Mononuclear cell (primary cell): ENCODE measurements around the gene RPS24. TPM values are rescaled to one million over a fixed set of nuclear protein-coding genes. Genes with fewer than 3 reads are reported as not detected.

Experiments used
- H3K27me3 ChIP-seq: 2 replicates; pipeline ENCODE4 v1.6.0; 2011; ENCODE audit warnings: low read length, control low read depth; ENCODE audit not compliant: insufficient read depth
- H3K4me1 ChIP-seq: 2 replicates; pipeline ENCODE4 v1.5.1; 2011; ENCODE audit warnings: mild to moderate bottlenecking, low read length, control low read depth; ENCODE audit not compliant: insufficient read depth
- H3K4me3 ChIP-seq: 2 replicates; pipeline ENCODE4 v1.5.1; 2011; ENCODE audit warnings: mild to moderate bottlenecking, low read length, moderate library complexity
- H3K9me3 ChIP-seq: 2 replicates; pipeline ENCODE4 v1.5.1; 2011; ENCODE audit warnings: low read depth, mild to moderate bottlenecking, control low read depth, low read length
- total RNA-seq: library from RNA; depleted of rRNA; stranded (reverse); fragments of >200 nt; gene quantifications from one replicate; pipeline ENCODE4 v1.2.3, GENCODE V29; 2012

Gene RPS24
- total RNA-seq, 1 donor = 4,532 TPM

GRCh38 chr10:78013564-78013963 lies 20.1 kb upstream of the RPS24 start:
- no peaks in the 10 kb centered on the region for H3K27me3 ChIP-seq
- no peaks in the 10 kb centered on the region for H3K9me3 ChIP-seq
- H3K4me1 ChIP-seq = no peaks in the 10 kb centered on the region

GRCh38 chr10:78015546-78015945 lies 18.1 kb upstream of the RPS24 start:
- Histone ChIP-seq H3K27me3 (no peaks in the 10 kb centered on the region), H3K4me3 (no peak overlapping the region)

More at GRCh38 chr10:78013564-78013963, 20.1 kb upstream of the RPS24 start:
- no peak overlapping the region for H3K4me3 ChIP-seq

DNA sequence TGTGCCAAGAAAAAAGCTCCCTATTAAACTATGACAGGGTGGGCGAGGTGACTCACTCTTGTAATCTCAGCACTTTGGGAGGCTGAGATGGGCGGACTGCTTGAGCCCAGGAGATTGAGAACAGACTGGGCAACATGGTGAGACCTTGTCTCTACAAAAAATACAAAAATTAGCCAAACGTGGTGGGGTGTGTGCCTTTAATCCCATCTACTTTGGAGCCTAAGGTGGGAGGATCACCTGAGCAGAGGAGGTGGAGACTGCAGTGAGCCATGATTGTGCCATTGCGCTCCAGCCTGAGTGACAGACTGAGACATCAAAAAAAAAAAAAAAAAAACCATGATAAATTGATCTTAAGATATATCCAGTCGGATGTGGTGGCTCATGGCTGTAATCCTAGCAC lies 15.8 kb upstream of the RPS24 start:
- no peaks in the 10 kb centered on the region for H3K27me3 ChIP-seq
- H3K9me3 ChIP-seq = no peaks in the 10 kb centered on the region
- H3K4me3 ChIP-seq = no peak overlapping the region
- no peaks in the 10 kb centered on the region for H3K4me1 ChIP-seq

More at GRCh38 chr10:78015546-78015945, 18.1 kb upstream of the RPS24 start:
- H3K9me3 ChIP-seq = no peaks in the 10 kb centered on the region
- H3K4me1 ChIP-seq = no peaks in the 10 kb centered on the region

- Histone ChIP-seq H3K9me3 (no peaks in the 10 kb centered on the region), H3K4me3 (no peak overlapping the region), H3K4me1 (no peaks in the 10 kb centered on the region), H3K27me3 (no peaks in the 10 kb centered on the region)
Measured at GRCh38 chr10:78019264-78019663, 14.4 kb upstream of the RPS24 start.

GRCh38 chr10:78021201-78021600 lies 12.5 kb upstream of the RPS24 start:
- no peaks in the 10 kb centered on the region for H3K27me3 ChIP-seq
- H3K4me1 ChIP-seq = no peaks in the 10 kb centered on the region
- no peak overlapping the region for H3K4me3 ChIP-seq
- H3K9me3 ChIP-seq = no peaks in the 10 kb centered on the region

- Histone ChIP-seq H3K27me3 (no peaks in the 10 kb centered on the region), H3K4me3 (no peak overlapping the region), H3K9me3 (no peaks in the 10 kb centered on the region), H3K4me1 (peaks cover 11% of the 10 kb centered on the region)
Measured at GRCh38 chr10:78023741-78024140, 9.9 kb upstream of the RPS24 start.

- H3K9me3 ChIP-seq = no peaks in the 10 kb centered on the region
- no peak overlapping the region for H3K4me3 ChIP-seq
- peaks cover 21% of the 10 kb centered on the region for H3K4me1 ChIP-seq
- H3K27me3 ChIP-seq = no peaks in the 10 kb centered on the region
Measured at GRCh38 chr10:78025685-78026364, 7.8 kb upstream of the RPS24 start.

DNA sequence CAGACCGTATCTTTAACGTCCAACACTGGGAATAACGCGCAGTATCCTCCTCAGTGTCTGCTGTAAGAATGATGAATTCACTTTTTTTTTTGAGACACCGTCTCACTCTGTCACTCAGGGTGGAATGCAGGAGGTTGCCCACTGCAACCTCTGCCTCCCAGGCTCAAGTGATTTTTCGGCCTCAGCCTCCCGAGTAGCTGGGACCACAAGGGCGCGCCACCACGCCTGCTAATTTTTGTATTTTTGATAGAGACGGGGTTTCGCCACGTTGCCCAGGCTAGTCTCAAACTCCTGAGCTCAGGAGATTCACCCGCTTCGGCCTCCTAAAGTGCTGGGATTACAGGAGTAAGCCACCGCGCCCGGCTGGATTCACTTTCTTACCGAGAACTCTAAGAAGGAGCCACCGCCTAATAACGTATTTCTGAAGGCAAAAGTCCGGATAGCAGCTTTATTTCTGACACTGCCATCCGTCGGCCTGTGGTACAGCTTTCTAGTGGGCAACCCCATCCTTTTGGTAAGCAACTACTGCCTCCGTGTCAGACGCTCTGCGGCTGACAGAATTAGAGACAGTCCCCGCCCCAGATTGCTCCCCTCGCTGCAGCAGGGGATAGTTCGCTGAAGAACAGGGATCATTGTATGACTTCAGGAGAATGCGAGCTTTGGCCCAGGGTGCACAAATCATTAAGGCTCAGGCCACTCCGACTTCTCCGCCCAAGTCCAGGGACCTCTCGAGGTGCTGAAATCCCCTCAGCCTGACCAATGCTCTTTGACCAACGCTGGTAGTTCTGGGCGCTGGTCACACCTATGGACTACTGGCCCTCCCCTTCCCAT lies 5.0 kb upstream of the RPS24 start:
- Histone ChIP-seq H3K9me3 (no peaks in the 10 kb centered on the region), H3K4me3 (peak overlapping the region; percentile 73), H3K27me3 (no peaks in the 10 kb centered on the region), H3K4me1 (peaks cover 24% of the 10 kb centered on the region)

GRCh38 chr10:78029269-78030226 lies 4.1 kb upstream of the RPS24 start, which contains the start of gene POLR3A:
TSS of gene POLR3A (minus strand) at chr10:78029515. CDS start at chr10:78029407, 108 bp downstream.
- no peaks in the 10 kb centered on the region for H3K27me3 ChIP-seq
- peaks cover 28% of the 10 kb centered on the region for H3K4me1 ChIP-seq
- H3K9me3 ChIP-seq = no peaks in the 10 kb centered on the region
- H3K4me3 ChIP-seq = peak within 1 kb of the TSS; percentile 73

DNA sequence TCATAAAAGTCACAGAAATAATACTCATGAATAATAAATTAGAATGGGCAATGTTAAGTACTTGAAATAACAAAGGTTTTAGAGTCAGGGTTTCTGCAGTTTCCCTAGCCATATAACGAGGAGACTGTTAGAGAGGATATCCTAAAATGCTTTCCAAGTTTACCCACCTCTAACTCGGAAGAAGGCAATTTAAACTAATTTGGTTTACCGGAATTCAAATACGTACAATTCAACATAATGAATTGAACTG lies 351 bp upstream of the RPS24 start:
- Histone ChIP-seq H3K4me3 (peak overlapping the region; percentile 89), H3K4me1 (peaks cover 44% of the 10 kb centered on the region), H3K27me3 (no peaks in the 10 kb centered on the region), H3K9me3 (no peaks in the 10 kb centered on the region)

DNA sequence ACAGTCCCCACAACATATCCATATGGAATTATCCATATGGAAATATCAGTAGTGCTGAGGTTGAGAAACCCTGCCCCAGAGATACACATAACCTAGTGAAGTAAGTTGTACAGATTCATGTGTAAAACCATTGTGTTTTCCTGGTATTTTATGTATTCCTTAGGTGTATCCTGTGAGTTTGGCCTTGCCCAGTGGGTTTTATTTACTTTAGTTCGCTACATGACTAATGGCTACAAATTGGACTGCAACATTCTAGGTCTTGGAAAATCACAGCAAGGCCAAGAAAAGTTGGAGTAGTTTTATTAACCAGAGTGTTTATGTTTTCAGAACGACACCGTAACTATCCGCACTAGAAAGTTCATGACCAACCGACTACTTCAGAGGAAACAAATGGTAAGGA lies 1.4 kb downstream of the RPS24 start:
- Histone ChIP-seq H3K4me1 (peaks cover 37% of the 10 kb centered on the region), H3K4me3 (no peak overlapping the region), H3K27me3 (no peaks in the 10 kb centered on the region), H3K9me3 (no peaks in the 10 kb centered on the region)

- H3K4me3 ChIP-seq = no peak overlapping the region
- no peaks in the 10 kb centered on the region for H3K27me3 ChIP-seq
- peaks cover 35% of the 10 kb centered on the region for H3K4me1 ChIP-seq
- no peaks in the 10 kb centered on the region for H3K9me3 ChIP-seq
Measured at GRCh38 chr10:78035437-78035836, 1.8 kb downstream of the RPS24 start.

- peaks cover 35% of the 10 kb centered on the region for H3K4me1 ChIP-seq
- H3K9me3 ChIP-seq = no peaks in the 10 kb centered on the region
- H3K27me3 ChIP-seq = no peaks in the 10 kb centered on the region
- H3K4me3 ChIP-seq = no peak overlapping the region
Measured at GRCh38 chr10:78035933-78036583, 2.4 kb downstream of the RPS24 start.

DNA sequence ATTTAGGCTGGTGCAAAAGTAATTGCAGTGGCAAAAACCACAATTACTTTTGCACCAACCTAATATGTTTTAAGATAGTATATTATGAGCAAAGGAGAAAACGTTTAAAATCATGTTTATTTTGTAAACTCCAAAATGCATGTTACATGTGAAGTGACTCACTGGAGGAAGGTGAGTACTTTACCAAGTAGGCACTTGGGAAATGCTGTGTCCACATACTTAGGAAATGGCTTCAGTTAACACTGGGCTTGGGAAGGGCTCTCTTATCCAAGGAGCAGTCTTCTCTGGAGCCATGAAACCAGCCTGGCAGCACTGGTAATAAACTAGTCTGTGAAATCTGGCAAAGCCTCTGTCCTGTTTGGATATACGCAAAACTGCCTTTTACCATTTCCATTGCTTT lies 4.4 kb downstream of the RPS24 start:
- Histone ChIP-seq H3K9me3 (no peaks in the 10 kb centered on the region), H3K27me3 (no peaks in the 10 kb centered on the region), H3K4me1 (peaks cover 33% of the 10 kb centered on the region), H3K4me3 (no peak overlapping the region)
